ENCODE data around the gene CEACAM7.
"Not testable (repeated sequence)": the region's sequence is repeated elsewhere in the genome, so short reads cannot be mapped to it uniquely, and the experiment has no call there.

Gene CEACAM7

DNA sequence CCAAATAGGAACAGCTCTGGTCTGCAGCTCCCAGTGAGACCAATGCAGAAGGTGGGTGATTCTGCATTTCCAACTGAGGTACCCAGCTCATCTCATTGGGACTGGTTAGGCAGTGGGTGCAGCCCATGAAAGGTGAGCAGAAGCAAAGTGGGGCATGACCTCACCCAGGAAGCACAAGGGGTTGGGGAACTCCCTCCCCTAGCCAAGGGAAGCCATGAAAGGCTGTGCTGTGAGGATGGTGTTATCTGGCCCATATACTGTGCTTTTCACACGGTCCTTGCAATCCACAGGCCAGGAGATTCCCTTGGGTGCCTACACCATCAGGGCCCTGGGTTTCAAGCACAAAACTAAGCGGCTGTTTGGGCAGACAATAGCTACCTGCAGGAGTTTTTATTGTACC, 31.3 kb downstream of the CEACAM7 start:
- not testable (repeated sequence) for DNase-seq (ENCODE audit: low spot score)

DNA sequence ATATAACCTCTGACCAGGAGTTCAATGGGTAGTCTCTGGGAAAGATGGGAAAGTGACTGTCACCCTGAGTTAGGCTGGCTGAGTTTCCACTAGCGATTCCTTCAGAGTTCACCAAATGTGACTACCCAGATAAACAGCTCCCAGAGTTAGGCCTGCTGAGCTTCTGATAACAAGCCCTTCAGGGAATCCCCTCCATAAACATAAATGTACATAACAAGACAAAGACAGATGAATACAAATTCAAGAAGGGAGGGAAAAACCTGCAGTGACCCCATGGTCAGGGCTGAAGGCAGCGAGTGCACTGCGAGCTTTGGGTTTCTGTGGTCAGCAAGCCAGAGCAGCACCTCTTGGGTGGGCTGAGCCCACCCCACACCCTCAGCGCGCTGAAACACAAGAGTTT, 35.8 kb downstream of the CEACAM7 start:
- no peak for DNase-seq (ENCODE audit: low spot score)

DNA sequence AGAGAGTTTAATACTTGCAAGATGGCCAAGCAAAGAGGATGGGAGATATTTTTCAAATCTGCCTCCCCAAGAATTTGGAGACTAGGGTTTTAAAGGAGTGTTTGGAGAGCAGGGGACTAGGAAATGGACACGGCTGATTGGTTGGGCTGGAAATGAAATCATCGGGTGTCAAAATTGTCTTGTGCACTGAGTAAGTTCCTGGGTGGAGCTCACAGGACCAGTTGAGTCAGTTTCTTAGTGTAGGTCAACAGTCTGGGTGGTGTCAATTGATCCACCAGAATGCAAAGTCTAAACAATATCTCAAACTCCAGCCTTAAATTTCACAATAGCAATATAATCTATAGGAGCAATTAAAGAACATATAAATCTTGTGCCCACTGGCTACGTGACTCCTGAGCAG, 38.2 kb downstream of the CEACAM7 start:
- DNase-seq (ENCODE audit: low spot score) = no peak

DNA sequence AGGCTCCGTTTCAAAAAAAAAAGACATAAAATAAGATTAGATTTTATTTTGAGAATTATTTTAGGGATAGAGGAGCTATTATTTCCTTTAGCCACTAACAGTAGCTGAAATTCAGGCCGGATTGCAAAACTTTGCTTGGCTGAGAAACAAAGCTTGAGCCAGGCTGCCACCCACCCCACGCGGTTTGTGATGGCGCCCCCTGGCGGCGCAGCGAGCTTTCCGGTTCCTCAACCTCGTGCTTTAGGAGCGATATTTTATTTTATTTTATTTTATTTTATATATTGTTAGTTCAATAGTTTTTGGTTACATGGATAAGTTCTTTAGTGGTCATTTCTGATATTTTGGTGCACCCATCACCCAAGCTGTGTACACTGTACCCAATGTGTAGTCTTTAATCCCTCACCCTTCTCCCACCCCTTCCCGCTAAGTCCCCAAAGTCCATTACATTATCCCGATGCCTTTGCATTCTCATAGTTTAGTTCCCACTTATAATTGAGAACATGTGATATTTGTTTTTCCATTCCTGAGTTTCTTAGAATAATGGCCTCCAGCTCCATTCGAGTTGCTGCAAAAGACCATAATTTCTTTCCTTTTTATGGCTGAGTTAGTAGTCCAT, 41.4 kb downstream of the CEACAM7 start:
- DNase-seq (ENCODE audit: low spot score) = no peak

DNA sequence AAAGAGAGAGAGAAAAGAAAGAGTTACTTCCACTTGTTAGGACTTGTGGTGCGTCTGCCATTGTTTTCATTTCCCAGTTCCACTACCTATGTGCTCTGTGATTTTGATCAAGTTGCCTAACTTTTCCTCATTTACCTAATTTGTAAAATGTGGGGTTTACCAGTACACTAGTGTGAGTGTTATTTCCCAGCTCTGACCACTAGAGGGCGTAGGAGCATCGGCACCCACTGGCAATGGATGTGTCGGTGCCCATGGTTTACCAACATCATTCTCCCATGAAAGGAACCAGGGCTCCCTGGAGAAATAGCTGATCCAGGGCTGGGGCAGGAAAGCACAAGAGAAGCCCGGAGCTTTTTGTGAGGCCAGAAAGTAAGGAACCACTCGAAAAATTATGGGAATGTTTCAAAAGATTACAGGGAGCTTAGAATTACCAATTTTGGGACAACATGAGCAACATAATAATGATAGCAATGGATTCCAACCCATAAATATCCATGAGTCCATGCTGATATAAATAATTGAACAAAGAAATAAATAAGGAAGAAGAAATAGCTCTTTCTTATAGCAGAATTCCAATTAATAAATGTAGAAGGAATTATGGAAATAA, 46.1 kb downstream of the CEACAM7 start:
- DNase-seq (ENCODE audit: low spot score) = peak; percentile 38

DNA sequence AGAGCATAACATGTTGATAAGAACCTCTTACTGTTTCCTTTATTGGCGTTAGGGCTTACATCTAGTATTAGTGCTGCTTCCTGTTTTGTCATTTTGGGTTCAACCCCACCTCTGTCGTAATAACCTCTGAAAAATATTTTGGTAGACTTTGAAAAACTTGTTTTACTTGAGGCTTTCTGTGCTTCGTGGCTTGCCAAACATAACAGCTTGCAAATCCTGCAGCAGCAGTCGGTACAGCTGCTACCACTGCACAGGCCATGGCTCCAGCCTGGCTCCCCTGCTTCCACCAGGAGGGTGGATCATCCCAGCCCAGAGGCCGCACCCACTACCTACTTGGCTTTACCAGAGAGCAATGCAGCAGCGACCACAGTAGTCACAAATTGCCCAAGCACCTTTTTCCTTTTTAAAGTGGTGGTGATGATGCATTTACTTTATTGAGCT, 49.4 kb downstream of the CEACAM7 start:
- DNase-seq (ENCODE audit: low spot score) = no peak

DNA sequence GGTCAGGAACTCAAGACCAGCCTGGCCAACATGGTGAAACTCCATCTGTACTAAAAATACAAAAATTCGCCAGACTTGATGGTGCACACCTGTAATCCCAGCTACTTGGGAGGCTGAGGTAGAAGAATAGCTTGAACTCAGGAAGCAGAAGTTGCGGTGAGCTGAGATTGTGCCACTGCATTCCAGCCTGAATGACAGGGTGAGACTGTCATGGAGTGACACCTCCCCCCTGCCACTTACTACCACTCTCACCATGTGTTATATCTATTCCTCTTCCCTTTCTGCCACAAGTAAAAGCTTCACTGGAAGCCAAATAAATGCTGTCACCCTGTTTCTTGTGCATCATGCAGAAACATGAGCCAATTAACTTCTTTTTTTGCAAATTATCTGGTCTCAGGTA, 50.6 kb downstream of the CEACAM7 start:
- no peak for DNase-seq (ENCODE audit: low spot score)

DNA sequence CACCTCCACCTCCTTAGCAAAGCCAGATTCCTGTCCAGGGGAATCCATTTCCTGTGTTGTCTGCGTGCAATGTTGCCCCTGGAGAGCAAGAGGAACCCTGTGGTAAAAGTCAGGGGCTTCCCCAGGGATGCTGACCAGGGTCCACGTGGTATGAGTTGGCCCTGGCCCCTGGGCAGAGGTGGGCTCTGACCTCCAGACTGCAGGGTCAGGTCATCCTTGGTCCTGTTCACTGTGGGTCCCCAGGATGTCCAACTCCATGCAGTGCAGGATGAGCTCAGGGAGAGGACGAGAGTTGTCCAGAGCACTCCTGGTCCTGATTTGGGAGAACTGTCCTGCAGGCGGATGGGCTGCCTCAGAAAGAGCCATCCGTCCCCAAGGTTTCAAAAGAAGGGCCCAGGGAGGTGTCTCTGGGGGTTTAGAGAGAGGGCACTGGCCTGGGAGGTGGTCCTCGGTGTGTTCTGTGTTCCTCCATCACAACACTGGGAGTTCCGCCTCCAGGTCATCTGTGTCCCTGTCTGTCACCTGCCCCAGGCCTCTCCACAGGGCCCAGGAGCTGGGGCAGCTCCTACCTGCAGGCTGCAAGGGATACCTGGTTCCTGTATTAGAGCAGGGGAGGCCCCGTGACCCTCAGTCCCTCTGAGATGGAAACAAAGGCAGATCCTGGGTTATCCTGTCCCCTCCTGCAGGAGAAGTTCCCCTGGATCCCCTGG, 59.9 kb downstream of the CEACAM7 start:
- DNase-seq (ENCODE audit: low spot score) = no peak

DNA sequence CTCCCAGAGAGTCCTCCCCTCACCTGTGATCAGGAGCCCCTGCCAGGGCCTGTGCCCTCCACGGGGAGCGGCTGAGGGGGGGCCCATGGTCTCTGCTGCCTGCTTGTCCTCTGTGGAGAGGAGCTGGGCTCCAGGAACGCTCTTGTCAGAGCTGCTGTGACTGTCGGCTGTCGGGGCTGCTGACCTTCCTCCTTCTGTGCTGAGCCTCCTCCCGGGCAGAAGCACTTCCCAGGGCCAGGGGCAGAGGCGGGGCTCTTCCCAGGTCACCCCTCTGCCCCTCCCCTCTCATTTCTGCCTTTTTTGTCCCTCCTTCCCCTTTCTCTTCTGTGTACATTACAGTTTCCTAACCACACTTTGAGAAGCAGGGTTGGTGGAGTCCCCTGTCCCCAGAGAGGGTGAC, 61.2 kb downstream of the CEACAM7 start, which contains the start of gene CEACAM4:
Gene CEACAM4, minus strand, starts transcription at position 198 of the 400 bp plus-strand sequence. Its CDS starts 111 bp downstream, at position 87.
- peak; percentile 14 for DNase-seq (ENCODE audit: low spot score)

DNA sequence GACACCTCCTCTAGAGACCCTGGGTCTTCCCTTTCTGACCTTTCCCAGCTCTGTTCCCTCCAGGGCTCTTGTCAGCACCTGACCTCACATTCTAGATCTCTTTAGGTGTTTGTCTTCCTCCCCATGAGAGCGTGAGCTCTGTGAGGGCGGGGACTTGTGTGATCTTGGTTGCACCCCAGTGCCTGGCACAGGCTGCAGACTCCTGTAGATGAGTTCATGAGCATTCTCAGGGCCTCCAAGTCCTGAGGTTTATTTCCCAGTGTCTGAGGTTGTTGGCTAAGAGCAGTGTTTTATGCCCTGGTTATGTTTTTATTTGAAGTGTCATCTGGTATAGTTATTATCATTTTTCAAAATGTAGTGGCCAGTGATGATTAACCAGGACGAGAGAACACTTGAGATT, 61.8 kb downstream of the CEACAM7 start:
- DNase-seq (ENCODE audit: low spot score) = no peak

DNA sequence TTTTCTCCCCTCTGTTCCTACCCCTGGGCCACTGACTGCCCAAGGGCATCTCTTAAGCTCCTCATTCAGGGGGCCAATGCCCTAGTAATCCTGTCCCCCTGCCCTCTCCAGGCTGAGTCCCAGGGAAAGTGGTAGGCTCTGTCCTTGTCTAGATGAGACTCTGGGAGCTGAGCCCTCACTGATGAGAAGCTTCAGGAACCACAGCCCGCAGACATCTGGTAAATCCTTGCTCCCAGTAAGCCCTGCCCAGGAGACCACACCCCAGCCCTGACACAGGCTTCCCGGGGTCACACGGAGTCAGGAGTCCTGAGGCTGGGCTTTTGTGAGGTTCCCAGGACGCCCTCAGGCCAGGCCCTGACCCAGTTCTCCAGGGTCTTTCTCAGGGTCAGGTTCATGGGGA, 63.1 kb downstream of the CEACAM7 start:
- no peak for DNase-seq (ENCODE audit: low spot score)

DNA sequence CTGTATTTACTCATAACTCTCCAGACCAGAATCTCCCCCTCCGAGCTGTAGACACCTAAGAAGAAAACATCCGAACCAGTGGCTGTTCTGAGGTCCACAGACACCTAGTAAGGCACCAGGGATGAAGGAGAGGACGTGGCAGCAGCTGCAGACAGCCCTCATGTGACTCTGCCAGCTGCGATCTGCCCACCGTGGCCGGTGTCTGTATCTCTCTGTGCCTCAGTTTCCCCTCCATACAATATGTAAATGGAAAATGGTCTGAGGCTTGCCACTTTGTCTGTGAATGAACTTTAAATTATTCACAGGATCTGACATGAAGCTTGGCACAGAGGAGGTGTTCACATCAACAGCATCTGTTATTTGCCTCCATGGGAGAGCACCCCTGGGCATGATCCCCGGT, 63.6 kb downstream of the CEACAM7 start:
- no peak for DNase-seq (ENCODE audit: low spot score)

DNA sequence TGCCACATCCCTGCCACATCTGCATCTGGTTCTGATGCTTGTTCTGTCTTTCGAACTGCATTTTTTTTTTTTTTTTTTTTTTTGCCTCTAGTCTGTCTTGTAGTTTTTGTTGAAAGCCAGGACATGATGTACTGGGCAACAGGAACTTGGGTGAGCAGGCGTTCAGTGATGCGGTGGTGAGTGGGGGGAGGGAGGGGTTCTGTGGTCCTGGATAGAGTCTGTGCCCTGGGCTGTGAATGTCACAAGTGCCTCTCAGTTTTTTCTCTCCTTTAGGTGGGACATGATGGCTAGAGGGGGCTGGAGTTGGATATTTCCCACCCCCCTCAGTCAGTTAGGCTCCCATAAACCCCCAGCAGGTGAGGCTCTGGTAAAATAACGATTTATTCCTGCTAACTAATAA, 64.7 kb downstream of the CEACAM7 start:
- DNase-seq (ENCODE audit: low spot score) = no peak

Data from globus pallidus (tissue), 1 donor.